Measurements from ENCODE around the gene DISC1.

GRCh38 chr1:231991231-231991630 lies 364.6 kb downstream of the DISC1 start:
- TF ChIP-seq EZH2 (IDR thresholded peaks at IDR 0.05; ENCODE audit: low read depth, unreplicated experiment) (no peak), POLR2AphosphoS5 (IDR thresholded peaks at IDR 0.05; ENCODE audit: low read depth) (no peak), ETS1 (IDR thresholded peaks at IDR 0.05) (no peak), STAT1 (IDR thresholded peaks at IDR 0.05; ENCODE audit: unreplicated experiment) (no peak), CREB1 (CRISPR knock-in tag; IDR thresholded peaks at IDR 0.05; ENCODE audit: low read depth) (no peak)
- TF ChIP-seq, protein P1, sequence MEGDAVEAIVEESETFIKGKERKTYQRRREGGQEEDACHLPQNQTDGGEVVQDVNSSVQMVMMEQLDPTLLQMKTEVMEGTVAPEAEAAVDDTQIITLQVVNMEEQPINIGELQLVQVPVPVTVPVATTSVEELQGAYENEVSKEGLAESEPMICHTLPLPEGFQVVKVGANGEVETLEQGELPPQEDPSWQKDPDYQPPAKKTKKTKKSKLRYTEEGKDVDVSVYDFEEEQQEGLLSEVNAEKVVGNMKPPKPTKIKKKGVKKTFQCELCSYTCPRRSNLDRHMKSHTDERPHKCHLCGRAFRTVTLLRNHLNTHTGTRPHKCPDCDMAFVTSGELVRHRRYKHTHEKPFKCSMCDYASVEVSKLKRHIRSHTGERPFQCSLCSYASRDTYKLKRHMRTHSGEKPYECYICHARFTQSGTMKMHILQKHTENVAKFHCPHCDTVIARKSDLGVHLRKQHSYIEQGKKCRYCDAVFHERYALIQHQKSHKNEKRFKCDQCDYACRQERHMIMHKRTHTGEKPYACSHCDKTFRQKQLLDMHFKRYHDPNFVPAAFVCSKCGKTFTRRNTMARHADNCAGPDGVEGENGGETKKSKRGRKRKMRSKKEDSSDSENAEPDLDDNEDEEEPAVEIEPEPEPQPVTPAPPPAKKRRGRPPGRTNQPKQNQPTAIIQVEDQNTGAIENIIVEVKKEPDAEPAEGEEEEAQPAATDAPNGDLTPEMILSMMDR (conservative IDR thresholded peaks at IDR 0.05; ENCODE audit: low read depth in 2 of 2): no peak
- TF ChIP-seq, protein P2, sequence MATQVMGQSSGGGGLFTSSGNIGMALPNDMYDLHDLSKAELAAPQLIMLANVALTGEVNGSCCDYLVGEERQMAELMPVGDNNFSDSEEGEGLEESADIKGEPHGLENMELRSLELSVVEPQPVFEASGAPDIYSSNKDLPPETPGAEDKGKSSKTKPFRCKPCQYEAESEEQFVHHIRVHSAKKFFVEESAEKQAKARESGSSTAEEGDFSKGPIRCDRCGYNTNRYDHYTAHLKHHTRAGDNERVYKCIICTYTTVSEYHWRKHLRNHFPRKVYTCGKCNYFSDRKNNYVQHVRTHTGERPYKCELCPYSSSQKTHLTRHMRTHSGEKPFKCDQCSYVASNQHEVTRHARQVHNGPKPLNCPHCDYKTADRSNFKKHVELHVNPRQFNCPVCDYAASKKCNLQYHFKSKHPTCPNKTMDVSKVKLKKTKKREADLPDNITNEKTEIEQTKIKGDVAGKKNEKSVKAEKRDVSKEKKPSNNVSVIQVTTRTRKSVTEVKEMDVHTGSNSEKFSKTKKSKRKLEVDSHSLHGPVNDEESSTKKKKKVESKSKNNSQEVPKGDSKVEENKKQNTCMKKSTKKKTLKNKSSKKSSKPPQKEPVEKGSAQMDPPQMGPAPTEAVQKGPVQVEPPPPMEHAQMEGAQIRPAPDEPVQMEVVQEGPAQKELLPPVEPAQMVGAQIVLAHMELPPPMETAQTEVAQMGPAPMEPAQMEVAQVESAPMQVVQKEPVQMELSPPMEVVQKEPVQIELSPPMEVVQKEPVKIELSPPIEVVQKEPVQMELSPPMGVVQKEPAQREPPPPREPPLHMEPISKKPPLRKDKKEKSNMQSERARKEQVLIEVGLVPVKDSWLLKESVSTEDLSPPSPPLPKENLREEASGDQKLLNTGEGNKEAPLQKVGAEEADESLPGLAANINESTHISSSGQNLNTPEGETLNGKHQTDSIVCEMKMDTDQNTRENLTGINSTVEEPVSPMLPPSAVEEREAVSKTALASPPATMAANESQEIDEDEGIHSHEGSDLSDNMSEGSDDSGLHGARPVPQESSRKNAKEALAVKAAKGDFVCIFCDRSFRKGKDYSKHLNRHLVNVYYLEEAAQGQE (IDR thresholded peaks at IDR 0.05; ENCODE audit: unreplicated experiment): no peak
